Measurements from ENCODE around the gene YY1. TPM values are rescaled to one million over a fixed set of nuclear protein-coding genes. Genes with fewer than 3 reads are reported as not detected.

The YY1 gene
- total RNA-seq, 4 donors from 2014 or later: 43.7 to 51.8 (median 48.5) TPM

DNA sequence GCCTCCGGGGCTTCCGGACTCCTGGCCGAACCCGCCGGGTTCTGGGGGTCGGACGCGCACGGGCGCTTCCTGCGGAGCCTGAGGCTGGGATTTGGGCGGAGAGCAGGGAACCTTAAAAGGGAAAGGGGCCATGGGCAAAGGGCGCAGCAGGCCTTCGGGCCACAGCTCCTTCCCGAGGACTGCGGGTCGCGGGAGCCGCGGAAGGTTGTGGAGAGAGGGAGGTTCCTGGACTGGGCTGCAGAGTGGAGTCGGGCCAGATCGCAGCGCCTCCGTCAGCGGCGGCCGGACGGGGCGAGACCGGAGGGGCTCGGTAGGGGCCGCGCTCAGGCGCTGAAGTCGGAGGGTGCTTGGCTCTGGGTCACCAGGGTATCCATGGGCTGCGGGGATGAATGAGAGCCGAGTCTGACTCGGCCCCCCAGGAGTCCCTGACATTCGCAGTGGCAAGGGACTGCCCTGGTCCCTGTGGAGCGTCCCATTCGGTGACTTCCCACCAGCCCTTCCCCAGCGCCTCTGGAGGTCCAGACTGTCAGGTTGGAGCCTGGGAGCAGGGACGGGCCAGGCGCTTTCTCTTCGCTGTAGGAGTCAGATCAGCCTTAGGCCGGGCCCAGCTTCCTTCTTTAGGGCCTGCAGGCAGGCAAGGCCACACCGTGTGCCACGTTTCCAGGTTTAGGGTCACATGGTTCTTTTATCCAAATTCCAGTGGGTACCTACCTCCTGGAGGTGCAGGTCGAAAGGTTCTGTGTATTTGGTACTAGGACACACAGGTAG lies 68.2 kb downstream of the YY1 start:
- no peak for TF ChIP-seq CTCF (IDR thresholded peaks at IDR 0.05; ENCODE audit: low read depth)

GRCh38 chr14:100307766-100308426 lies 69.0 kb downstream of the YY1 start:
- no peak for TF ChIP-seq CTCF (IDR thresholded peaks at IDR 0.05; ENCODE audit: low read depth)

- no peak for TF ChIP-seq CTCF (IDR thresholded peaks at IDR 0.05; ENCODE audit: low read depth)
Observed at GRCh38 chr14:100309028-100309737, 70.2 kb downstream of the YY1 start.

DNA sequence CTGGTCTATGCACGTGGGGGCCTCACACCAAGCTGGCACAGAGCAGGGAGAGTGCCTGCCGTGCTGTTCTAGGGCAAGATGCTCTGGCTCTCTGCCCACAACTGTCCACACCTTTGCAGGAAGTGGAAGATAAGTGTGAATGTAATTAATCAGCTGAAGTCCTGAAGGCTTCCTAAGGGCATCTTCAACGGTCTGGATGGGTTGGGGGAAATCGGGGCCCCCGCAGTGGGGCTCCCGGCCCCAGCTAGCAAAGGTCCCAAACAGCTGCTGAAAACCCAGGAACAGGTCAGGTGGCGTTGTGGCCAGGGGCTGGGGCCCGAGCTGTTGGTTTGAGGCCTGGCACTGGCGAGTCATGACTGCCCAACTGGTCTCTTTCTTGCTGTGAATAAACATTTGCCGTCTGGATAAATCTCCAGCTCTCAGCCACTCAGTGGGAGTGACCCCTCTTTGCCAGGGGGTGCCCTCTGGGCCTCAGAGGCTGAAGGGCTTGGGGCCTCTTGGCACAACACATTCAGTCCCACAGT lies 74.0 kb downstream of the YY1 start:
- TF ChIP-seq CTCF (IDR thresholded peaks at IDR 0.05; ENCODE audit: low read depth): no peak

DNA sequence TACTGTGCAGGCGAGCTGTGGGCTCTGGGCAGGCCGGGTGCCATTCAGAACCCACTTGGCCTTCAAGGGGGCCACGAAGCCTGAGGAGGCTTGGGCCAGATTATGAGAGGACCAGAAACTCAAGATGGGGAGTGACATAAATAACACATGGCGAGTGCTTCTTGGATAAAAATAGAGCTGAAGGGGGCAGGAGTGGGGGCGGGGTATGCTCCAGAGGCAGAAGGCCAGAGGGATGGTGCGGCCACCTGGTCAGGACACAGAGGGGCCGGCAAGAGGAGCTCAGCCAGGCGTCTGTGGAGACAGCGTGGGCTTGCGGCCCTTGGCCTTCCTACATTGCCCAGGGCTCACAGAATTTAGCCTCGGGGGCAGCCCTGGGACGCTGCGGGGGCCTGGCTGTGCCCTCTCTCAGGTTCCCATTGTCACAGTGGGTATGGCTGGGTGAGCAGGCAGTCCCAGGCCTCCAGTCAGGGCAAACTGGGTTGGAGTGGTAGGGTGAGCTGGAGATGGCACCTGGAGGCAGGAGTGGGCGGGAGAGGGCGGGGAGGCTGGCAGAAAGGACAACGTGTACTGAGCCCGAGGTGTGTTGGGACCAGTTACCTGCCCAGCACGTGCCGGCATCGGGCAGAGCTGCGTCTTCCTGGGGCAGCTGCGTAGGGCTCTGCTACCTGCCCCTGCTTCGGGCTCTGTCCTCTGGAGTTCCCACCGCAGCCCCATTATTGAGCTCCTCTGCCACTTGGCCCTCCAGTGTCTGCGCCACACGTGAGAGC lies 74.7 kb downstream of the YY1 start:
- no peak for TF ChIP-seq CTCF (IDR thresholded peaks at IDR 0.05; ENCODE audit: low read depth)

DNA sequence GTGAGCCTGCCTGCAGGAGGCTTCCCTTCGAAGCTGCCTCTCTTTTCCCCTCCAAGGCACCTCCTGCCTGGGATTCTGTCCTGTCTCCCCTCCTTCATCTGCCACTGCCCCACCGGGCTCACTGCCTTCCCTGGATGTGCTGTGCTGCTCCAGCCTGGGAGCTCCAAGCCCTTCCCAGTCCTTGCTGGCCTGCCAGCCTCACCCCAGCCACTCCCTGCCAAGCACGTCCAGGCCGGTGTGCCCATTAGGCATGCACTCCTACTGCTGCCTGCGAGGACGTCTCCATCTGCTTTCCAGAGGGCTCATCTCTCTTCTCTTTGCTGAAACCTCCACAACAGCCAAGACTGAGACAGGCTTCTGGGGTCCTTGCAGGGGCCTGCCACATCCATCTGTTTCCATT lies 75.8 kb downstream of the YY1 start:
- no peak for TF ChIP-seq CTCF (IDR thresholded peaks at IDR 0.05; ENCODE audit: low read depth)

Measured in subcutaneous adipose tissue (tissue), 4 donors.